H1 (cell line): ENCODE measurements around the gene HOXB3. TPM values are rescaled to one million over a fixed set of nuclear protein-coding genes. Genes with fewer than 3 reads are reported as not detected.

ENCODE experiments used
- CTCF ChIA-PET: fragments of 300-600 bp; sonication (Branson Sonifier 250); formaldehyde crosslinking; loops from one replicate; lab custom pipeline; 2021; ENCODE audit not compliant: partially characterized antibody; lab: Charles Lee
- POLR2A ChIA-PET: fragments of 300-600 bp; sonication (Branson Sonifier 250); formaldehyde crosslinking; loops from one replicate; lab custom pipeline; 2021; ENCODE audit warnings: inconsistent platforms; ENCODE audit not compliant: partially characterized antibody; lab: Charles Lee
- DNase-seq, 2 experiments: peaks; one replicate each; pipeline versions ENCODE4 v3.0.0 to v3.0.0-alpha.2; 2010 to 2022; ENCODE audit warnings: low spot score in 2 of 2, low read depth in 1 of 2, mixed read lengths in 1 of 2
- FAIRE-seq: peaks from 2 replicates; lab custom pipeline; 2011; peaks lifted over from hg19 to GRCh38; lab: Jason Lieb, UNC
- H2AFZ ChIP-seq: 2 replicates; pipeline ENCODE4 v1.8.1; 2012; ENCODE audit warnings: low read length, inconsistent platforms
- H2AK5ac ChIP-seq: 2 replicates; pipeline ENCODE4 v1.6.1; 2013; ENCODE audit warnings: low read depth, low read length
- H2BK120ac ChIP-seq: replicated peaks from 2 replicates; pipeline ENCODE3; 2013; ENCODE audit warnings: low read depth, low read length, inconsistent platforms
- H2BK12ac ChIP-seq: 2 replicates; pipeline ENCODE4 v1.6.1; 2013; ENCODE audit warnings: low read depth, low read length
- H2BK15ac ChIP-seq: 2 replicates; pipeline ENCODE4 v1.6.1; 2013; ENCODE audit warnings: low read length
- H2BK20ac ChIP-seq: 2 replicates; pipeline ENCODE4 v1.6.1; 2013; ENCODE audit warnings: low read length
- H2BK5ac ChIP-seq: 2 replicates; pipeline ENCODE4 v1.6.1; 2013; ENCODE audit warnings: low read depth, low read length
- H3K14ac ChIP-seq: 2 replicates; pipeline ENCODE4 v1.6.1; 2013; ENCODE audit warnings: inconsistent platforms; ENCODE audit not compliant: insufficient read length
- H3K18ac ChIP-seq: 2 replicates; pipeline ENCODE4 v1.6.1; 2013; ENCODE audit warnings: low read length; ENCODE audit errors: extremely low read depth
- H3K23ac ChIP-seq: 2 replicates; pipeline ENCODE4 v1.6.1; 2013; ENCODE audit warnings: inconsistent platforms; ENCODE audit not compliant: insufficient read length
- H3K23me2 ChIP-seq: 2 replicates; pipeline ENCODE4 v1.6.1; 2013; ENCODE audit warnings: low read depth, low read length
- H3K27ac ChIP-seq: 2 replicates; pipeline ENCODE4 v1.6.1; 2011; ENCODE audit warnings: low read depth, low read length, inconsistent platforms
- H3K27me3 ChIP-seq, 4 experiments: replicated peaks in 1 of 4; 1 replicate in 1 of 4; 2 replicates in 3 of 4; pipeline versions ENCODE4 v1.6.1 to v1.8.1; 2011 to 2013; ENCODE audit warnings: low read length in 3 of 4, mild to moderate bottlenecking in 3 of 4, inconsistent platforms in 2 of 4, mixed read lengths in 2 of 4, moderate library complexity in 1 of 4; ENCODE audit not compliant: control insufficient read depth in 3 of 4, insufficient read depth in 3 of 4; ENCODE audit errors: extremely low read depth in 1 of 4
- H3K36me3 ChIP-seq, 4 experiments: 2 replicates each; pipeline versions ENCODE4 v1.6.1 to v1.8.1; 2011 to 2013; ENCODE audit warnings: mild to moderate bottlenecking in 4 of 4, low read length in 3 of 4, moderate library complexity in 2 of 4, control low read depth in 1 of 4, inconsistent platforms in 1 of 4; ENCODE audit not compliant: insufficient read depth in 4 of 4, control insufficient read depth in 2 of 4
- H3K4ac ChIP-seq: replicated peaks from 2 replicates; pipeline ENCODE3; 2013; ENCODE audit warnings: low read length, low read depth, mixed read lengths, inconsistent platforms; ENCODE audit not compliant: insufficient read length
- H3K4me1 ChIP-seq, 4 experiments: replicated peaks in 1 of 4; 1 replicate in 1 of 4; 2 replicates in 3 of 4; pipeline versions ENCODE4 v1.6.1 to v1.8.1; 2011 to 2013; ENCODE audit warnings: low read length in 3 of 4, inconsistent platforms in 2 of 4, mixed read lengths in 1 of 4; ENCODE audit not compliant: insufficient read depth in 4 of 4, control insufficient read depth in 3 of 4
- H3K4me2 ChIP-seq, 2 experiments: 2 replicates each; pipeline versions ENCODE4 v1.6.1 to v1.8.1; 2011 to 2013; ENCODE audit warnings: low read depth in 2 of 2, low read length in 2 of 2, control low read depth in 1 of 2, inconsistent platforms in 1 of 2, mild to moderate bottlenecking in 1 of 2; ENCODE audit not compliant: insufficient read depth in 1 of 2
- H3K4me3 ChIP-seq, 4 experiments: fragments of 200-600, 300-600 bp in 1 of 4; sonication (generic), shearing (Covaris generic), sonication (Bioruptor Twin) in 1 of 4; 2 replicates each; pipeline versions ENCODE4 v1.5.1 to v1.8.1; 2011 to 2016; ENCODE audit warnings: low read length in 4 of 4, low read depth in 3 of 4, control low read depth in 2 of 4, inconsistent platforms in 2 of 4, mild to moderate bottlenecking in 2 of 4, mixed read lengths in 1 of 4, moderate library complexity in 1 of 4; ENCODE audit not compliant: insufficient read depth in 2 of 4; ENCODE audit errors: extremely low read depth in 1 of 4
- H3K56ac ChIP-seq: replicated peaks from 2 replicates; pipeline ENCODE3; 2013; ENCODE audit warnings: low read depth, mild to moderate bottlenecking, mixed read lengths, low read length, inconsistent platforms; ENCODE audit not compliant: insufficient read length
- H3K79me1 ChIP-seq: 2 replicates; pipeline ENCODE4 v1.6.1; 2013; ENCODE audit warnings: low read depth, low read length, control low read depth
- H3K79me2 ChIP-seq, 2 experiments: 2 replicates each; pipeline versions ENCODE4 v1.6.1 to v1.8.1; 2012 to 2013; ENCODE audit warnings: low read length in 2 of 2, mild to moderate bottlenecking in 2 of 2, inconsistent platforms in 1 of 2; ENCODE audit not compliant: insufficient read depth in 2 of 2, control insufficient read depth in 1 of 2
- H3K9ac ChIP-seq, 4 experiments: replicated peaks in 1 of 4; 1 replicate in 1 of 4; 2 replicates in 3 of 4; pipeline versions ENCODE4 v1.6.1 to v1.8.1; 2011 to 2013; ENCODE audit warnings: low read depth in 3 of 4, low read length in 3 of 4, control low read depth in 2 of 4, mild to moderate bottlenecking in 2 of 4, moderate library complexity in 2 of 4, inconsistent platforms in 1 of 4; ENCODE audit errors: extremely low read depth in 1 of 4
- H3K9me3 ChIP-seq, 2 experiments: 2 replicates each; pipeline versions ENCODE4 v1.6.1 to v1.8.1; 2012 to 2013; ENCODE audit warnings: mild to moderate bottlenecking in 2 of 2, moderate library complexity in 2 of 2, control low read depth in 1 of 2, inconsistent platforms in 1 of 2, low read depth in 1 of 2, low read length in 1 of 2, mixed read lengths in 1 of 2; ENCODE audit not compliant: insufficient read depth in 2 of 2
- H4K20me1 ChIP-seq, 2 experiments: replicated peaks in 1 of 2; 2 replicates each; pipeline versions ENCODE3 to v1.8.1; 2011 to 2013; ENCODE audit warnings: inconsistent platforms in 2 of 2, low read length in 2 of 2, mild to moderate bottlenecking in 1 of 2; ENCODE audit not compliant: insufficient read depth in 2 of 2, control insufficient read depth in 1 of 2
- H4K5ac ChIP-seq: 2 replicates; pipeline ENCODE4 v1.6.1; 2013; ENCODE audit warnings: low read length, low read depth, mixed read lengths, inconsistent platforms; ENCODE audit not compliant: insufficient read length
- H4K8ac ChIP-seq: 2 replicates; pipeline ENCODE4 v1.8.0; 2013; ENCODE audit warnings: mild to moderate bottlenecking, moderate library complexity, low read length, inconsistent platforms; ENCODE audit not compliant: insufficient read depth; ENCODE audit errors: extremely low read depth
- H4K91ac ChIP-seq: replicated peaks from 2 replicates; pipeline ENCODE3; 2013; ENCODE audit warnings: low read length, mixed read lengths, inconsistent platforms; ENCODE audit not compliant: insufficient read length
- CBX8 ChIP-seq: fragments of 300-800, 300-1000 bp; sonication (generic); IDR thresholded peaks from 2 replicates; pipeline ENCODE4 v1.7.1; 2016; ENCODE audit warnings: low read depth, low read length, borderline replicate concordance
- CHD1 ChIP-seq: IDR thresholded peaks from 2 replicates; pipeline ENCODE4 v1.6.1; 2012; ENCODE audit warnings: low read depth, low read length, improper control_type of control experiment
- EGR1 ChIP-seq: IDR thresholded peaks from 2 replicates; pipeline ENCODE4 v1.6.1; 2011; ENCODE audit warnings: low read depth, low read length, borderline replicate concordance
- EP300 ChIP-seq, 2 experiments: IDR thresholded peaks; 1 replicate in 1 of 2; 2 replicates in 1 of 2; pipeline ENCODE4 v1.6.1; 2011 to 2012; ENCODE audit warnings: low read depth in 2 of 2, low read length in 2 of 2, mild to moderate bottlenecking in 2 of 2, borderline replicate concordance in 1 of 2, inconsistent platforms in 1 of 2, moderate library complexity in 1 of 2
- EZH2 ChIP-seq: fragments of 200-600 bp; sonication (generic); IDR thresholded peaks from 2 replicates; pipeline ENCODE4 v1.7.1; 2012; ENCODE audit warnings: low read depth, mild to moderate bottlenecking, moderate library complexity, low read length, inconsistent platforms; ENCODE audit not compliant: severe bottlenecking
- JUN ChIP-seq: IDR thresholded peaks from 2 replicates; pipeline ENCODE4 v1.6.1; 2011; ENCODE audit warnings: low read depth, mild to moderate bottlenecking, improper control_type of control experiment, low read length
- RAD21 ChIP-seq, 2 experiments: IDR thresholded peaks in 1 of 2; conservative IDR thresholded peaks in 1 of 2; 2 replicates each; pipeline ENCODE4 v1.6.1; 2011; ENCODE audit warnings: low read depth in 2 of 2, low read length in 2 of 2, improper control_type of control experiment in 1 of 2, inconsistent platforms in 1 of 2, mild to moderate bottlenecking in 1 of 2, moderate library complexity in 1 of 2
- RNF2 ChIP-seq: fragments of 200-900, 300-1000 bp; sonication (generic); IDR thresholded peaks from 2 replicates; pipeline ENCODE4 v1.7.1; 2016; ENCODE audit warnings: borderline replicate concordance, low read depth, mild to moderate bottlenecking, antibody characterized with exemption, low read length; ENCODE audit not compliant: poor library complexity, severe bottlenecking; ENCODE audit errors: missing control alignments
- TCF12 ChIP-seq: IDR thresholded peaks from 2 replicates; pipeline ENCODE4 v1.6.1; 2011; ENCODE audit warnings: low read depth, mild to moderate bottlenecking, low read length
- WGBS, 2 experiments: shearing (Covaris generic) in 1 of 2; methylation state at CpG; one replicate each; pipeline versions ENCODE4 v1.1.6 to v1.1.7; 2013 to 2015; ENCODE audit warnings: low lambda C conversion rate in 2 of 2, mixed read lengths in 2 of 2, inconsistent platforms in 1 of 2, low coverage in 1 of 2, missing lambda C conversion rate in 1 of 2; ENCODE audit not compliant: insufficient replicate concordance in 2 of 2, insufficient coverage in 1 of 2, insufficient read length in 1 of 2; ENCODE audit errors: extremely low coverage in 1 of 2, missing lambda C conversion rate in 1 of 2; 5-methylcytosine and 5-hydroxymethylcytosine counted together
- polyA plus RNA-seq, 7 experiments: library from polyadenylated mRNA; depleted of rRNA in 3 of 7; stranded (reverse) in 5 of 7; unstranded in 2 of 7; fragments of >200 nt in 5 of 7; fragments of 200-250 nt in 2 of 7; gene quantifications; 1 replicate in 5 of 7; 2 replicates in 1 of 7; 4 replicates in 1 of 7; pipeline versions ENCODE4 v1.2.1 to v1.2.3, GENCODE V29; 2011 to 2013; ENCODE audit warnings: missing spikeins in 2 of 7, mixed read lengths in 2 of 7
- total RNA-seq: library from RNA; stranded (reverse); fragmentation: NEBNext Ultra II Directional; extraction: Animal tissue kit (Norgen Biotek cat#: 25700); gene quantifications from 2 replicates; pipeline ENCODE4 v1.2.1, GENCODE V29; 2021

HOXB3 gene
- total and polyA plus RNA-seq, 2 of the 8 experiments (the other 6 are each of a cell fraction or from before 2014, with no cell fraction given): not detected

DNA sequence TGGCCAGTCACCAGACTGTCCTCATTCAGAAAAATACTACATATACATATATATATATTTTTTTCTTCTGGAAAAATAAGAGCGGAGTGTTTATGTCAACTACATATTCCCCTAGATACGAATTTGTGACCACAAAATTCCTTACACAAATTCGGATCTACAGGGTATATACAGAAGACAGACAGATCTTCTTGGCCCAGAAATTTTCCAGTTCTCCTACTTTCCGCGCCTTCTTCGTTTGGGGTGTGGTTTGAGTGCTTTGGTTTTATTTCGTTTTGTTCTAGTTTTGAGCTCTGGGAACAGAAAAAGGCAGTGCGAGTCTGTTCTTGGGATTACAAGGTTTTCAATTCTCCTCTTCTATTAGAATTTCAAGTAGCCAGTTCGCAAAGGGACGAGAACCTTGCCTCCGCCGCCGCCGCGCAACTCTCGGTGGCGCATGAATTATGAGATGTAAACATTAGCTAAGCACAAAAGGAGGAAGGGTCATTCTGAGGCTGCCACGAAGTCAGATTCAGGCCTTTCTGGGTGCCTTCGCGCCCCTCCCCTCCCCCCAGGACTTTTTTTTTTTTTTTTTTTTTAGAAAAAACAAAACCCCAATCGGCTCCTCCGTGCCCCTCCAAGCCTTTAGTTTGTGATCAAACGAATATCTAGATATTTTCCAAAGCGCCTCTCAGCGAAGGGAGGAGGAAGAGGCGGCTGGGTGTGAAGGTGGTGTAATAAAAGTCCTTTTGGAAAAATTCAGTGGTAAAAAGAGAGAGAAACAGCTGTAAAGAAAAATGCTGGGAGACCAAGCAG lies 10.1 kb downstream of the HOXB3 start:
- no peak overlapping the region for H2AK5ac ChIP-seq
- no peak overlapping the region for H3K4ac ChIP-seq
- no peak overlapping the region for H2BK20ac ChIP-seq
- H4K91ac ChIP-seq: no peak overlapping the region
- H3K56ac ChIP-seq: no peak overlapping the region
- no peak overlapping the region for H3K14ac ChIP-seq
- ChIA-PET CTCF (interaction anchor here (1.0 to 1.1 kb wide), 2 partner anchors 9 to 16 kb away, joined by 3 to 4 read pairs; no protein-coding TSS in a partner anchor), POLR2A (no interaction called here)
- H3K9me3 ChIP-seq: no peaks in the 10 kb centered on the region
- FAIRE-seq: no peak
- H3K23me2 ChIP-seq: no peaks in the 10 kb centered on the region
- H4K5ac ChIP-seq: no peak overlapping the region
- no peak overlapping the region for H3K23ac ChIP-seq
- no peak overlapping the region for H2BK5ac ChIP-seq
- H3K36me3 ChIP-seq: peaks cover 0 to 12% (median 0%) of the 10 kb centered on the region in 4 experiments; a peak in 1 of 8 replicates
- no peak overlapping the region for H3K9ac ChIP-seq
- no peak overlapping the region for H3K18ac ChIP-seq
- H4K20me1 ChIP-seq: peaks cover 22 to 40% of the 10 kb centered on the region in 2 experiments
- peaks cover 99 to 100% (median 100%) of the 10 kb centered on the region in 4 experiments for H3K27me3 ChIP-seq
- H3K79me1 ChIP-seq: no peaks in the 10 kb centered on the region
- no peak overlapping the region for H2BK12ac ChIP-seq
- H3K27ac ChIP-seq: no peak overlapping the region
- H3K4me1 ChIP-seq: peaks cover 0 to 13% (median 3%) of the 10 kb centered on the region in 4 experiments; a peak in 5 of 7 replicates
- H3K4me2 ChIP-seq: no peak overlapping the region; a peak in 1 of 4 replicates
- no peak overlapping the region for H2AFZ ChIP-seq
- no peak overlapping the region for H3K4me3 ChIP-seq
- H2BK120ac ChIP-seq: no peak overlapping the region
- no peak for DNase-seq
- H4K8ac ChIP-seq: no peak overlapping the region
- H2BK15ac ChIP-seq: no peak overlapping the region
- WGBS, 2 experiments: 10% methylated on average over 21 of the region's 26 CpGs; no CpG with 5 or more reads in 1 of the 2 experiments
- no peaks in the 10 kb centered on the region for H3K79me2 ChIP-seq
- no peak for TF ChIP-seq EP300 (IDR thresholded peaks at IDR 0.05; ENCODE audit: borderline replicate concordance in 1 of 2, low read depth in 2 of 2, low read length in 2 of 2)
- peak; percentile 28 for TF ChIP-seq EZH2
- TF ChIP-seq TCF12: no peak
- no peak for TF ChIP-seq JUN
- TF ChIP-seq CHD1: no peak
- TF ChIP-seq RNF2: peak; percentile 98
- TF ChIP-seq EGR1: no peak
- no peak for TF ChIP-seq RAD21 (IDR thresholded peaks at IDR 0.05 in 1 of 2, conservative IDR thresholded peaks at IDR 0.05 in 1 of 2; ENCODE audit: low read depth in 2 of 2, low read length in 2 of 2)
- TF ChIP-seq CBX8: peak; percentile 97
